SK-N-SH treated with all-trans-retinoic acid at 6 μM for 48 hours (cell line): ENCODE results near the gene EHBP1.
A peak's percentile ranks its signal among the peaks of the same experiment; 100 is the strongest.

ENCODE experiments used
- ATAC-seq: fragments of 200-7000 bp; cut with Tn5 transposase; 3 replicates; pipeline ENCODE4 v1.9.1; 2020; ENCODE audit warnings: mild to moderate bottlenecking, moderate library complexity
- ARNTL ChIP-seq: fragments of 450-650 bp; formaldehyde crosslinking; IDR thresholded peaks from 2 replicates; pipeline ENCODE4 v1.5.0; 2020; ENCODE audit warnings: low read depth, mild to moderate bottlenecking, moderate library complexity, borderline replicate concordance
- BACH2 ChIP-seq: fragments of 250-450 bp; sonication (Bioruptor Pico); IDR thresholded peaks from 2 replicates; pipeline ENCODE4 v1.9.0; 2021; ENCODE audit warnings: mild to moderate bottlenecking, borderline replicate concordance
- CREB5 ChIP-seq: fragments of 250-450 bp; sonication (Bioruptor Pico); IDR thresholded peaks from 2 replicates; pipeline ENCODE4 v1.5.1; 2020; ENCODE audit warnings: low read depth, mild to moderate bottlenecking, moderate library complexity
- CSDC2 ChIP-seq: fragments of 250-450 bp; sonication (Bioruptor Pico); IDR thresholded peaks from 2 replicates; pipeline ENCODE4 v1.5.0; 2020; ENCODE audit warnings: mild to moderate bottlenecking, moderate library complexity
- CSRNP3 ChIP-seq: fragments of 250-450 bp; sonication (Bioruptor Pico); IDR thresholded peaks from 2 replicates; pipeline ENCODE4 v1.5.1; 2021; ENCODE audit warnings: mild to moderate bottlenecking, moderate library complexity
- GLIS3 ChIP-seq: fragments of 250-450 bp; sonication (Bioruptor Pico); IDR thresholded peaks from 2 replicates; pipeline ENCODE4 v1.5.0; 2020; ENCODE audit warnings: mild to moderate bottlenecking, moderate library complexity
- ISL1 ChIP-seq: fragments of 250-450 bp; sonication (Bioruptor Pico); IDR thresholded peaks from 2 replicates; pipeline ENCODE4 v2.1.2; 2022; ENCODE audit warnings: mild to moderate bottlenecking, moderate library complexity
- OSR1 ChIP-seq: fragments of 250-450 bp; sonication (Bioruptor Pico); IDR thresholded peaks from 2 replicates; pipeline ENCODE4 v1.8.0; 2022; ENCODE audit warnings: moderate library complexity, mild to moderate bottlenecking, inconsistent platforms
- PATZ1 ChIP-seq: fragments of 250-450 bp; sonication (Bioruptor Pico); IDR thresholded peaks from 2 replicates; pipeline ENCODE4 v1.8.0; 2020; ENCODE audit warnings: mild to moderate bottlenecking, moderate library complexity, borderline replicate concordance
- RARB ChIP-seq: fragments of 250-450 bp; sonication (Bioruptor Pico); IDR thresholded peaks from 2 replicates; pipeline ENCODE4 v1.8.0; 2021; ENCODE audit warnings: mild to moderate bottlenecking, moderate library complexity
- SNAI2 ChIP-seq: fragments of 250-450 bp; sonication (Bioruptor Pico); IDR thresholded peaks from 2 replicates; pipeline ENCODE4 v1.5.0; 2020; ENCODE audit warnings: mild to moderate bottlenecking, moderate library complexity
- TCF4 ChIP-seq: fragments of 250-450 bp; sonication (Bioruptor Pico); IDR thresholded peaks from 2 replicates; pipeline ENCODE4 v1.8.0; 2021; ENCODE audit warnings: mild to moderate bottlenecking, moderate library complexity, borderline replicate concordance
- TOX ChIP-seq: fragments of 250-450 bp; sonication (Bioruptor Pico); IDR thresholded peaks from 2 replicates; pipeline ENCODE4 v1.8.0; 2021; ENCODE audit warnings: mild to moderate bottlenecking, moderate library complexity, borderline replicate concordance
- TSHZ2 ChIP-seq: fragments of 250-450 bp; sonication (Bioruptor Pico); IDR thresholded peaks from 2 replicates; pipeline ENCODE4 v1.5.0; 2020; ENCODE audit warnings: mild to moderate bottlenecking, moderate library complexity
- ZC3H10 ChIP-seq: fragments of 250-450 bp; sonication (Bioruptor Pico); IDR thresholded peaks from 2 replicates; pipeline ENCODE4 v1.5.1; 2021; ENCODE audit warnings: mild to moderate bottlenecking, moderate library complexity
- ZFP3 ChIP-seq: fragments of 250-450 bp; sonication (Bioruptor Pico); IDR thresholded peaks from 2 replicates; pipeline ENCODE4 v1.5.0; 2020; ENCODE audit warnings: mild to moderate bottlenecking, moderate library complexity
- ZNF565 ChIP-seq: fragments of 450-650 bp; formaldehyde crosslinking; conservative IDR thresholded peaks from 2 replicates; pipeline ENCODE4 v1.5.0; 2020; ENCODE audit warnings: low read depth, mild to moderate bottlenecking, moderate library complexity
- ZNF70 ChIP-seq: fragments of 450-650 bp; formaldehyde crosslinking; IDR thresholded peaks from 2 replicates; pipeline ENCODE4 v1.5.0; 2020; ENCODE audit warnings: mild to moderate bottlenecking, moderate library complexity
- ZNF8 ChIP-seq: fragments of 450-650 bp; formaldehyde crosslinking; IDR thresholded peaks from 2 replicates; pipeline ENCODE4 v1.5.0; 2020; ENCODE audit warnings: mild to moderate bottlenecking, moderate library complexity

Gene EHBP1

GRCh38 chr2:62998949-62999348 lies 293.4 kb downstream of the EHBP1 start:
- ATAC-seq = no peak; the same call in 2 of the 3 replicates
- TF ChIP-seq PATZ1 (CRISPR knock-in tag) (no peak), SNAI2 (CRISPR knock-in tag) (no peak), GLIS3 (no peak), RARB (CRISPR knock-in tag) (no peak), CREB5 (CRISPR knock-in tag) (no peak), CSRNP3 (CRISPR knock-in tag) (no peak), CSDC2 (CRISPR knock-in tag) (no peak), ZC3H10 (no peak), ZNF8 (CRISPR knock-in tag) (no peak), OSR1 (no peak), TSHZ2 (CRISPR knock-in tag) (no peak), ARNTL (CRISPR knock-in tag) (no peak)

- TF ChIP-seq PATZ1 (CRISPR knock-in tag) (no peak), CREB5 (CRISPR knock-in tag) (no peak), ZNF70 (CRISPR knock-in tag) (no peak), ARNTL (CRISPR knock-in tag) (no peak), ISL1 (no peak), ZFP3 (CRISPR knock-in tag) (no peak), TCF4 (CRISPR knock-in tag) (no peak), CSDC2 (CRISPR knock-in tag) (no peak), TOX (CRISPR knock-in tag) (no peak), ZNF565 (CRISPR knock-in tag) (no peak), BACH2 (CRISPR knock-in tag) (no peak), RARB (CRISPR knock-in tag) (no peak), ZC3H10 (no peak), TSHZ2 (CRISPR knock-in tag) (no peak), ZNF8 (CRISPR knock-in tag) (no peak), OSR1 (no peak)
- peak; percentile 87 for ATAC-seq
These were observed 294.4 kb downstream of the EHBP1 start for GRCh38 chr2:62999905-63000304.
